IMR-90 (cell line): ENCODE measurements around the gene SRRM3. TPM values are rescaled to one million over a fixed set of nuclear protein-coding genes. Genes with fewer than 3 reads are reported as not detected.

Experiments
- ATAC-seq: fragments of 200-7000 bp; cut with Tn5 transposase; 2 replicates; pipeline ENCODE4 v1.9.1; 2020; ENCODE audit warnings: low read depth, mild to moderate bottlenecking, moderate library complexity
- BruUV-seq: library from RNA; stranded (reverse); fragments of 400-500 nt; replicated peaks from 2 replicates; lab custom pipeline; 2021; lab: Mats Ljungman, UMichigan
- CTCF ChIA-PET: fragments of 300-600 bp; formaldehyde crosslinking; extraction: SDS; loops from one replicate; lab custom pipeline; 2021; ENCODE audit warnings: antibody characterized with exemption; lab: Yijun Ruan, JAX
- POLR2A ChIA-PET: fragments of 300-600 bp; sonication (Branson Sonifier 250); formaldehyde crosslinking; loops from one replicate; lab custom pipeline; 2022; ENCODE audit warnings: antibody characterized with exemption; ENCODE audit not compliant: unreplicated experiment; lab: Charles Lee
- DNase-seq: peaks from one replicate; pipeline ENCODE4 v3.0.0; 2013
- H2AFZ ChIP-seq: replicated peaks from 2 replicates; pipeline ENCODE3; 2013; ENCODE audit warnings: low read length, mild to moderate bottlenecking; ENCODE audit not compliant: poor library complexity
- H2AK5ac ChIP-seq: 2 replicates; pipeline ENCODE4 v1.6.1; 2013; ENCODE audit warnings: low read depth, low read length, inconsistent platforms
- H2AK9ac ChIP-seq: replicated peaks from 2 replicates; pipeline ENCODE3; 2013; ENCODE audit warnings: mild to moderate bottlenecking, low read depth, low read length, moderate library complexity; ENCODE audit not compliant: poor library complexity
- H2BK120ac ChIP-seq: 2 replicates; pipeline ENCODE4 v1.6.1; 2013; ENCODE audit warnings: low read depth, low read length, inconsistent platforms
- H2BK15ac ChIP-seq: 3 replicates; pipeline ENCODE4 v1.6.1; 2013; ENCODE audit warnings: low read depth, low read length, inconsistent platforms
- H2BK20ac ChIP-seq: 2 replicates; pipeline ENCODE4 v1.6.1; 2013; ENCODE audit warnings: low read depth, mild to moderate bottlenecking, inconsistent platforms, low read length, moderate library complexity
- H2BK5ac ChIP-seq: 2 replicates; pipeline ENCODE4 v1.6.1; 2013; ENCODE audit warnings: mild to moderate bottlenecking, low read depth, low read length, inconsistent platforms; ENCODE audit not compliant: poor library complexity, severe bottlenecking
- H3K14ac ChIP-seq: replicated peaks from 2 replicates; pipeline ENCODE4 v1.6.1; 2013; ENCODE audit warnings: low read depth, low read length, inconsistent platforms
- H3K18ac ChIP-seq: 2 replicates; pipeline ENCODE4 v1.6.1; 2013; ENCODE audit warnings: low read depth, low read length, control low read depth
- H3K23ac ChIP-seq: 2 replicates; pipeline ENCODE4 v1.6.1; 2013; ENCODE audit warnings: low read depth, low read length, inconsistent platforms
- H3K27ac ChIP-seq: 2 replicates; pipeline ENCODE4 v1.5.1; 2013; ENCODE audit warnings: mild to moderate bottlenecking, control low read depth, low read length; ENCODE audit not compliant: insufficient read depth
- H3K27me3 ChIP-seq: 2 replicates; pipeline ENCODE4 v1.6.1; 2013; ENCODE audit warnings: low read length; ENCODE audit not compliant: control insufficient read depth, insufficient read depth
- H3K36me3 ChIP-seq: 2 replicates; pipeline ENCODE4 v1.6.1; 2013; ENCODE audit warnings: low read length, mixed read lengths; ENCODE audit not compliant: control insufficient read depth, insufficient read depth
- H3K4ac ChIP-seq: 2 replicates; pipeline ENCODE4 v1.6.1; 2013; ENCODE audit warnings: low read depth, low read length, inconsistent platforms
- H3K4me1 ChIP-seq: 2 replicates; pipeline ENCODE4 v1.6.1; 2013; ENCODE audit warnings: low read length, mixed read lengths; ENCODE audit not compliant: control insufficient read depth, insufficient read depth
- H3K4me2 ChIP-seq: 2 replicates; pipeline ENCODE4 v1.6.1; 2013; ENCODE audit warnings: low read depth, mild to moderate bottlenecking, control low read depth, low read length, moderate library complexity
- H3K4me3 ChIP-seq: 2 replicates; pipeline ENCODE4 v1.5.1; 2013; ENCODE audit warnings: low read depth, mild to moderate bottlenecking, control low read depth, low read length, moderate library complexity; ENCODE audit not compliant: insufficient read depth
- H3K56ac ChIP-seq: 2 replicates; pipeline ENCODE4 v1.6.1; 2013; ENCODE audit warnings: low read length, inconsistent platforms; ENCODE audit not compliant: insufficient read depth; ENCODE audit errors: extremely low read depth
- H3K79me1 ChIP-seq, 2 experiments: 2 replicates each; pipeline ENCODE4 v1.6.1; 2013; ENCODE audit warnings: low read length in 2 of 2, inconsistent platforms in 1 of 2, low read depth in 1 of 2
- H3K9ac ChIP-seq: 2 replicates; pipeline ENCODE4 v1.6.1; 2013; ENCODE audit warnings: low read depth, low read length, control low read depth
- H3K9me1 ChIP-seq: 2 replicates; pipeline ENCODE4 v1.6.1; 2013; ENCODE audit warnings: low read length, inconsistent platforms; ENCODE audit not compliant: insufficient read depth
- H3K9me3 ChIP-seq: 2 replicates; pipeline ENCODE4 v1.6.1; 2013; ENCODE audit warnings: low read length; ENCODE audit not compliant: control insufficient read depth, insufficient read depth
- H4K20me1 ChIP-seq: 2 replicates; pipeline ENCODE4 v1.6.1; 2013; ENCODE audit warnings: low read length, inconsistent platforms; ENCODE audit not compliant: insufficient read depth
- H4K5ac ChIP-seq: 2 replicates; pipeline ENCODE4 v1.6.1; 2013; ENCODE audit warnings: mild to moderate bottlenecking, low read depth, low read length, control low read depth
- H4K8ac ChIP-seq, 2 experiments: 2 replicates each; pipeline ENCODE4 v1.6.1; 2013; ENCODE audit warnings: low read depth in 2 of 2, low read length in 2 of 2, control low read depth in 1 of 2, inconsistent platforms in 1 of 2
- H4K91ac ChIP-seq: 2 replicates; pipeline ENCODE4 v1.6.1; 2013; ENCODE audit warnings: low read depth, low read length, inconsistent platforms; ENCODE audit not compliant: insufficient read depth
- BHLHE40 ChIP-seq: fragments of 150-350 bp; IDR thresholded peaks from 2 replicates; pipeline ENCODE4 v1.6.1; 2016; ENCODE audit warnings: mild to moderate bottlenecking, low read depth, low read length
- CEBPB ChIP-seq: IDR thresholded peaks from 2 replicates; pipeline ENCODE4 v1.6.1; 2012; ENCODE audit warnings: low read depth, low read length, improper control_type of control experiment
- CHD1 ChIP-seq: IDR thresholded peaks from 2 replicates; pipeline ENCODE4 v1.6.1; 2012; ENCODE audit warnings: low read depth, low read length, improper control_type of control experiment
- FOS ChIP-seq: fragments of 150-350 bp; IDR thresholded peaks from 2 replicates; pipeline ENCODE4 v1.6.1; 2016; ENCODE audit warnings: low read depth, low read length
- MAFK ChIP-seq: IDR thresholded peaks from 2 replicates; pipeline ENCODE4 v1.6.1; 2012; ENCODE audit warnings: low read depth, low read length, improper control_type of control experiment
- MAZ ChIP-seq: IDR thresholded peaks from 2 replicates; pipeline ENCODE4 v1.6.1; 2012; ENCODE audit warnings: low read depth, mild to moderate bottlenecking, low read length, improper control_type of control experiment, moderate library complexity, borderline replicate concordance
- MXI1 ChIP-seq: IDR thresholded peaks from 2 replicates; pipeline ENCODE4 v1.6.1; 2012; ENCODE audit warnings: low read depth, mild to moderate bottlenecking, low read length, moderate library complexity, borderline replicate concordance
- NFE2L2 ChIP-seq: fragments of 150-350 bp; IDR thresholded peaks from 2 replicates; pipeline ENCODE4 v1.6.1; 2016; ENCODE audit warnings: low read depth, mild to moderate bottlenecking, low read length
- POLR2A ChIP-seq: IDR thresholded peaks from 2 replicates; pipeline ENCODE4 v1.6.1; 2012; ENCODE audit warnings: mild to moderate bottlenecking, low read depth, low read length
- RAD21 ChIP-seq: IDR thresholded peaks from 2 replicates; pipeline ENCODE4 v1.6.1; 2012; ENCODE audit warnings: low read length, improper control_type of control experiment
- RCOR1 ChIP-seq: IDR thresholded peaks from 2 replicates; pipeline ENCODE4 v1.6.1; 2012; ENCODE audit warnings: mild to moderate bottlenecking, low read length, improper control_type of control experiment; ENCODE audit not compliant: insufficient replicate concordance
- RFX5 ChIP-seq: IDR thresholded peaks from 2 replicates; pipeline ENCODE4 v1.8.0; 2012; ENCODE audit warnings: low read depth, mild to moderate bottlenecking, low read length, moderate library complexity
- SMC3 ChIP-seq: fragments of 150-350 bp; IDR thresholded peaks from 2 replicates; pipeline ENCODE4 v1.6.1; 2016; ENCODE audit warnings: low read depth, mild to moderate bottlenecking, antibody characterized with exemption, low read length, moderate library complexity
- WGBS, 2 experiments: methylation state at CpG; one replicate each; pipeline versions ENCODE4 v1.1.5 to v1.1.7; 2013; ENCODE audit warnings: missing lambda C conversion rate in 2 of 2; ENCODE audit not compliant: insufficient read length in 1 of 2; ENCODE audit errors: extremely low coverage in 2 of 2; 5-methylcytosine and 5-hydroxymethylcytosine counted together
- dilution Hi-C: fragments of 300-500 bp; cut with HindIII; formaldehyde crosslinking; loops from one replicate; pipeline ENCODE4 v1.14.3; 2018; ENCODE audit warnings: low sequenced_read_pairs; ENCODE audit not compliant: unreplicated experiment
- in situ Hi-C: fragments of 300-500 bp; cut with MboI; formaldehyde crosslinking; loops from 3 replicates; pipeline ENCODE4 v1.14.3; 2019; ENCODE audit warnings: low sequenced_read_pairs, inconsistent platforms, mixed read lengths
- intact Hi-C: fragments of 100-400 bp; cut with micrococcal nuclease; formaldehyde crosslinking; loops from 2 replicates; pipeline ENCODE4 v1.10.0; 2022
- polyA plus RNA-seq, 3 experiments: library from polyadenylated mRNA; depleted of rRNA; stranded (reverse); fragments of >200 nt; gene quantifications; 2 replicates each; pipeline ENCODE4 v1.2.3, GENCODE V29; 2012; ENCODE audit warnings: low replicate concordance in 1 of 3
- total RNA-seq: library from RNA; depleted of rRNA; stranded (reverse); fragments of >200 nt; gene quantifications from 2 replicates; pipeline ENCODE4 v1.2.3, GENCODE V29; 2012
- TF ChIP-seq, protein P1 (sequence below): fragments of 150-350 bp; IDR thresholded peaks from 2 replicates; pipeline ENCODE4 v1.6.1; 2016; ENCODE audit warnings: low read depth, mild to moderate bottlenecking, low read length, moderate library complexity, borderline replicate concordance
- TF ChIP-seq, protein P2 (sequence below): fragments of 150-350 bp; IDR thresholded peaks from 2 replicates; pipeline ENCODE4 v1.6.1; 2017; ENCODE audit warnings: mild to moderate bottlenecking, antibody characterized with exemption, low read length, low read depth
- TF ChIP-seq, protein P3 (sequence below): conservative IDR thresholded peaks from 2 replicates; pipeline ENCODE4 v1.5.1; 2012; ENCODE audit warnings: mild to moderate bottlenecking, low read depth, low read length, improper control_type of control experiment

The SRRM3 gene
- total and polyA plus RNA-seq, 2 of the 4 experiments (the other 2 are of a cell fraction): 0.18 to 2.5 TPM

DNA sequence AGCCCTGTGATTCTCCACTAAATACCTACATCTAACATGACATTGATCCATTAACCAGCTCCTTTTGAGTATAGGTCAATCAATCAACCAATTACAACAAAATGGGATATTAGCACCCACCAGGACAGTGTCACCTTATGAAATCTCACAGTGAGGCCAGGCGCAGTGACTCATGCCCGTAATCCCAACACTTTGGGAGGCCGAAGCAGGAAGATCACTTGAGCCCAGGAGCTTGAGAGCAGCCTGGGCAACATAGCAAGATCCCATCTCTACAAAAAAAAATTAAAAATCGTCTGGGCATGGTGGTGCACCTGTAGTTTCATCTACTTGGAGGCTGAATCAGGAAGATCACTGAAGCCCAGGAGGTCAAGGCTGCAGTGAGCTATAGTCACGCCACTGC, 28.5 kb downstream of the SRRM3 start:
- ATAC-seq (no peak), DNase-seq (no peak)
- Histone ChIP-seq H2AK9ac (no peak overlapping the region), H3K4me2 (no peak overlapping the region), H3K36me3 (no peaks in the 10 kb centered on the region), H2AK5ac (no peak overlapping the region), H4K20me1 (no peaks in the 10 kb centered on the region), H3K4me3 (no peak overlapping the region), H3K9me1 (no peaks in the 10 kb centered on the region), H2BK5ac (no peak overlapping the region), H2BK120ac (no peak overlapping the region), H3K4ac (no peak overlapping the region), H3K56ac (no peak overlapping the region), H3K27me3 (peaks cover 17% of the 10 kb centered on the region), H4K91ac (no peak overlapping the region), H3K9me3 (no peaks in the 10 kb centered on the region), H3K27ac (no peak overlapping the region), H3K79me1 (no peaks in the 10 kb centered on the region), H3K14ac (no peak overlapping the region), H4K5ac (no peak overlapping the region), H4K8ac (no peak overlapping the region), H2AFZ (no peak overlapping the region), H3K18ac (no peak overlapping the region), H2BK15ac (no peak overlapping the region), H2BK20ac (no peak overlapping the region), H3K23ac (no peak overlapping the region), H3K9ac (no peak overlapping the region), H3K4me1 (no peaks in the 10 kb centered on the region)
- TF ChIP-seq FOS (no peak), MXI1 (no peak), BHLHE40 (no peak), NFE2L2 (no peak), CEBPB (no peak), MAFK (no peak), SMC3 (no peak), POLR2A (no peak), CHD1 (no peak), RFX5 (no peak), RAD21 (no peak), RCOR1 (no peak), MAZ (no peak)
- TF ChIP-seq, protein P1, sequence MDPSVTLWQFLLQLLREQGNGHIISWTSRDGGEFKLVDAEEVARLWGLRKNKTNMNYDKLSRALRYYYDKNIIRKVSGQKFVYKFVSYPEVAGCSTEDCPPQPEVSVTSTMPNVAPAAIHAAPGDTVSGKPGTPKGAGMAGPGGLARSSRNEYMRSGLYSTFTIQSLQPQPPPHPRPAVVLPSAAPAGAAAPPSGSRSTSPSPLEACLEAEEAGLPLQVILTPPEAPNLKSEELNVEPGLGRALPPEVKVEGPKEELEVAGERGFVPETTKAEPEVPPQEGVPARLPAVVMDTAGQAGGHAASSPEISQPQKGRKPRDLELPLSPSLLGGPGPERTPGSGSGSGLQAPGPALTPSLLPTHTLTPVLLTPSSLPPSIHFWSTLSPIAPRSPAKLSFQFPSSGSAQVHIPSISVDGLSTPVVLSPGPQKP: no peak
- TF ChIP-seq, protein P2, sequence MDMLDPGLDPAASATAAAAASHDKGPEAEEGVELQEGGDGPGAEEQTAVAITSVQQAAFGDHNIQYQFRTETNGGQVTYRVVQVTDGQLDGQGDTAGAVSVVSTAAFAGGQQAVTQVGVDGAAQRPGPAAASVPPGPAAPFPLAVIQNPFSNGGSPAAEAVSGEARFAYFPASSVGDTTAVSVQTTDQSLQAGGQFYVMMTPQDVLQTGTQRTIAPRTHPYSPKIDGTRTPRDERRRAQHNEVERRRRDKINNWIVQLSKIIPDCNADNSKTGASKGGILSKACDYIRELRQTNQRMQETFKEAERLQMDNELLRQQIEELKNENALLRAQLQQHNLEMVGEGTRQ: no peak
- TF ChIP-seq, protein P3, sequence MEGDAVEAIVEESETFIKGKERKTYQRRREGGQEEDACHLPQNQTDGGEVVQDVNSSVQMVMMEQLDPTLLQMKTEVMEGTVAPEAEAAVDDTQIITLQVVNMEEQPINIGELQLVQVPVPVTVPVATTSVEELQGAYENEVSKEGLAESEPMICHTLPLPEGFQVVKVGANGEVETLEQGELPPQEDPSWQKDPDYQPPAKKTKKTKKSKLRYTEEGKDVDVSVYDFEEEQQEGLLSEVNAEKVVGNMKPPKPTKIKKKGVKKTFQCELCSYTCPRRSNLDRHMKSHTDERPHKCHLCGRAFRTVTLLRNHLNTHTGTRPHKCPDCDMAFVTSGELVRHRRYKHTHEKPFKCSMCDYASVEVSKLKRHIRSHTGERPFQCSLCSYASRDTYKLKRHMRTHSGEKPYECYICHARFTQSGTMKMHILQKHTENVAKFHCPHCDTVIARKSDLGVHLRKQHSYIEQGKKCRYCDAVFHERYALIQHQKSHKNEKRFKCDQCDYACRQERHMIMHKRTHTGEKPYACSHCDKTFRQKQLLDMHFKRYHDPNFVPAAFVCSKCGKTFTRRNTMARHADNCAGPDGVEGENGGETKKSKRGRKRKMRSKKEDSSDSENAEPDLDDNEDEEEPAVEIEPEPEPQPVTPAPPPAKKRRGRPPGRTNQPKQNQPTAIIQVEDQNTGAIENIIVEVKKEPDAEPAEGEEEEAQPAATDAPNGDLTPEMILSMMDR: no peak
- intact Hi-C loops (no loop called here), dilution Hi-C loops (no loop called here), in situ Hi-C loops (no loop called here)
- ChIA-PET CTCF (no interaction called here), POLR2A (no interaction called here)
- 81% methylated on average over 2 of the region's 5 CpGs; no CpG with 5 or more reads in 1 of the 2 experiments for WGBS, 2 experiments
- BruUV-seq: no TSS peak
